ENCODE results near the gene AIFM3. TPM values are rescaled to one million over a fixed set of nuclear protein-coding genes. Genes with fewer than 3 reads are reported as not detected.

AIFM3 gene
- total RNA-seq, 3 donors from 2014 or later, result 73.1 to 239 (median 181) TPM

- TF ChIP-seq, protein P1, sequence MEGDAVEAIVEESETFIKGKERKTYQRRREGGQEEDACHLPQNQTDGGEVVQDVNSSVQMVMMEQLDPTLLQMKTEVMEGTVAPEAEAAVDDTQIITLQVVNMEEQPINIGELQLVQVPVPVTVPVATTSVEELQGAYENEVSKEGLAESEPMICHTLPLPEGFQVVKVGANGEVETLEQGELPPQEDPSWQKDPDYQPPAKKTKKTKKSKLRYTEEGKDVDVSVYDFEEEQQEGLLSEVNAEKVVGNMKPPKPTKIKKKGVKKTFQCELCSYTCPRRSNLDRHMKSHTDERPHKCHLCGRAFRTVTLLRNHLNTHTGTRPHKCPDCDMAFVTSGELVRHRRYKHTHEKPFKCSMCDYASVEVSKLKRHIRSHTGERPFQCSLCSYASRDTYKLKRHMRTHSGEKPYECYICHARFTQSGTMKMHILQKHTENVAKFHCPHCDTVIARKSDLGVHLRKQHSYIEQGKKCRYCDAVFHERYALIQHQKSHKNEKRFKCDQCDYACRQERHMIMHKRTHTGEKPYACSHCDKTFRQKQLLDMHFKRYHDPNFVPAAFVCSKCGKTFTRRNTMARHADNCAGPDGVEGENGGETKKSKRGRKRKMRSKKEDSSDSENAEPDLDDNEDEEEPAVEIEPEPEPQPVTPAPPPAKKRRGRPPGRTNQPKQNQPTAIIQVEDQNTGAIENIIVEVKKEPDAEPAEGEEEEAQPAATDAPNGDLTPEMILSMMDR (IDR thresholded peaks at IDR 0.05), result no peak
- no peak overlapping the region for H3K4me3 ChIP-seq
- intact Hi-C loops (cut with DNase I, micrococcal nuclease), result loop anchor here in 1 of 2 donors (5.0 kb wide), 1 partner anchor 38 kb away; the partner anchor contains the start of gene CRKL
- peaks cover 5% of the 10 kb centered on the region for H3K36me3 ChIP-seq (ENCODE audit: low read depth)
- peaks cover 63% of the 10 kb centered on the region for H3K4me1 ChIP-seq (ENCODE audit: low read depth)
- DNase-seq (peak in 2 of 3 donors; percentile 20 to 26), ATAC-seq (no peak)
- H3K9me3 ChIP-seq, result no peaks in the 10 kb centered on the region
Observed at GRCh38 chr22:20955548-20955947, 11.5 kb upstream of the AIFM3 start.

DNA sequence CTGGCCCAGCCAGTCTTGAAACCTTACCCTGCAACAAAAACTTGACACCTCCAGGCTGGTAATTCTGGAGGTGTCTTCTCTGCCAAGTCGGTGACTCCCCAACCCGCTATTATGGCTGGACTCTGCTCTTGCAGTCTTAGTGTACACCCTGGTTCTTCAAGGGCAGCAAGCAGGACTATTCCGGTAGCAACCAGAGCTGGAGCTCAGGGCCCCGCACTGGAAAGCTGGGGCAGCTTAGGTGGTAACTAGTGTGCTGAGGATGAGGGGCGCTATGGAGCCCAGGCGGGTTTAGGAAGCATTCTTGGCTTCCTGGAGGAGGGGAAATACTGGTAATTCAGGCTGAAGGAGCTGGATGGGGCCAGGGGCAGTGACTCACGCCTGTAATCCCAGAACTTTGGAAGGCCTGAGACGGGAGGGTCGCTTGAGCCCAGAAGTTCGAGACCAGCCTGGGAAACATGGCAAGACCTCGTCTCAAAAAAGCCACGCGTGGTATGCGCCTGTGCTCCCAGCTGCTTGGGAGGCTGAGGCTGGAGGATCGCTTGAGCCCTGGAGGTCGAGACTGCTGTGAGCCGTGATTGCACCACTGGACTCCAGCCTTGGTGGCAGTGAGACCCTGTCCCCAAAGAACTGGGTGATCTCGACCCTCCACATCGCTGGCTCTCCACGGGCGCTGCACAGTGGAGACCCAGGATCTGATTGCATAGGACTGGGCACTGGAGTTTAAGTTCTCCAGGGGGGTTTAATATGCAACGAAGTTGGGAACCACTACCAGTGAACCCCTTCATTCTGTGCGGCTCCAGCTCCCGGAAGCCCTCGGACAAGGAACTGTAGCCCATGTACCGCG is 10.6 kb upstream of the AIFM3 start:
- Histone ChIP-seq H3K9me3 (no peaks in the 10 kb centered on the region), H3K4me3 (peak overlapping the region; percentile 67), H3K4me1 (ENCODE audit: low read depth) (peaks cover 54% of the 10 kb centered on the region), H3K36me3 (ENCODE audit: low read depth) (no peaks in the 10 kb centered on the region)
- TF ChIP-seq, protein P1 (IDR thresholded peaks at IDR 0.05), result no peak
- ATAC-seq (peak; percentile 59), DNase-seq (peak; percentile 83 to 86 (median 86))
- intact Hi-C loops (cut with DNase I, micrococcal nuclease), result loop anchor here in 1 of 2 donors (5.0 kb wide), 1 partner anchor 39 kb away; the partner anchor contains the start of gene CRKL

DNA sequence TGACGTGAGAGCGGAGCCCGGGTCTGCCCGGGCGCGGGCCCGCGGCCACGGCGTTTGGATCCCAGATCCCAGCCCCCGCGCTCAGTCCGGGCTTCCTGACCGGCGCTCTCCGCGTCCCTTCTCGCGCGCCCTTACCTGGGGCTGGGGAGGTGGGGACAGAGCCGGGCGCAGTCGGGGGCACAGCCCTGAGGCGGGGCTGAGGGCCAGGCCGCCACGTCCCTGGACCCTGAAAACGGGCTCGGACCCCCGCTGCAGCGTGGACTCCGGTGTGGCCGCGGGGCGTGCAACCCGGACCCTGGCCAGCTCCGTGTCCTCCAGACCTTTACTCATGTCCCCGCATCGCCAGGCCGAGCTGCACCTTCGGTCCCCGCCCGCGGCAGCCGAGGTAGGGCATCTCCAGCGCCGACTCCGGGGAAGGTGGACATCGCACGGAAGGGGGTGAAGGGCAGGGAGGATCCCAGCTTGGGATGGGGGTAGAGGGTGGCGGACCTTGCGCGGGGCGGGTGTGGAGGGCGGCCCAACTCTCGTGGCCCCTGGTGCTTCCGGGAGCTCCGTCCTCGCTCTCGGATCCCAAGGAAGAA is 9.9 kb upstream of the AIFM3 start:
- no peaks in the 10 kb centered on the region for H3K36me3 ChIP-seq (ENCODE audit: low read depth)
- intact Hi-C loops (cut with DNase I, micrococcal nuclease), result loop anchor here in 1 of 2 donors (5.0 kb wide), 1 partner anchor 40 kb away; the partner anchor contains the start of gene CRKL
- TF ChIP-seq, protein P1 (IDR thresholded peaks at IDR 0.05), result no peak
- no peaks in the 10 kb centered on the region for H3K9me3 ChIP-seq
- peaks cover 51% of the 10 kb centered on the region for H3K4me1 ChIP-seq (ENCODE audit: low read depth)
- H3K4me3 ChIP-seq, result peak overlapping the region; percentile 67
- DNase-seq, result peak; percentile 50 to 66 (median 65)
- peak; percentile 54 for ATAC-seq

DNA sequence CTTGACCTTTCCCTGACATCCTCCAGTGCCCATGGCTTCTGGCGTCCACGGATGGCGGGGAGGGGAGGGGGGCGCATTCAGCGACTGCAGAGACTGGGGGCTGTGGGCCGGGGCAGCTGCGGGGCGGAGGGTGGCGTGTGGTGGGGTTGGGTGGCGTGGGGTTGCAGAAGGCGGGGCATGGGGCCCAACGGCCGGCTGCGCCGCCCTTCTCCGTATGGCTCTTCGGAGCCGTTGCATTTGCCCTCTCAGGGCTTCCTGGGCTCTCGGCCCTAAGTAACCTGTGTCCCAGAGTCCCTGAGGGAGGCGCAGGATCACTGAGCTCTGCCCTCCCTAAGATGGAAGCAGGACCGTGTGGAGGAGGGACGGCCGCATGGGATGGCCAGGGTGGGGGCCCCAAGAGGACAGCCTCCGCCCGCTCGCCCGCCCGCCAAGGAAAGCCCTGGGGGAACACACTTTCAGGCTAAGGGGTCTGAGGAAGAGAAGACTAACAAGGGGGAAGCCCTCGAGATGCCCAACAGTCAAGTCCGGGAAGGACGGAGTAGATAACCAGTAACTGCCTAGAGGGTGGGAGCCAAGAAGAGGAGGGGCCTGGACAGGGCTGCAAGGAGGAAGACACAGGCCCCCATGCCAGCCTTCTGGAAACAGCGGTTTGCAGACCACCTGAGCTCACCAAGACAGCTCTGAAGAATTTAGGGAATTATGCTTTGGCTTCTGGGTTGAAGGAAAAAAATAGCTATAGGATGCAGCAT is 9.2 kb upstream of the AIFM3 start:
- peak; percentile 83 to 85 (median 84) for DNase-seq
- H3K36me3 ChIP-seq (ENCODE audit: low read depth), result no peaks in the 10 kb centered on the region
- peak overlapping the region; percentile 67 for H3K4me3 ChIP-seq
- H3K4me1 ChIP-seq (ENCODE audit: low read depth), result peaks cover 44% of the 10 kb centered on the region
- no peaks in the 10 kb centered on the region for H3K9me3 ChIP-seq
- TF ChIP-seq, protein P1 (IDR thresholded peaks at IDR 0.05), result no peak
- intact Hi-C loops (cut with DNase I, micrococcal nuclease), result loop anchor here in 1 of 2 donors (5.0 kb wide), 1 partner anchor 41 kb away; the partner anchor contains the start of gene CRKL
- ATAC-seq, result peak; percentile 74

Measured in mucosa of descending colon (tissue), 3 donors.